ENCODE data around the gene LEF1.

LEF1 gene

GRCh38 chr4:108142870-108143269, 25.9 kb downstream of the LEF1 start:
- Histone ChIP-seq H3K27me3 (peaks cover 84% of the 10 kb centered on the region), H3K4me3 (ENCODE audit: low read depth, low read length) (no peak overlapping the region)

GRCh38 chr4:108141213-108141950, 27.4 kb downstream of the LEF1 start:
- Histone ChIP-seq H3K9me3 (no peaks in the 10 kb centered on the region), H3K4me3 (ENCODE audit: low read depth, low read length) (no peak overlapping the region), H3K36me3 (no peaks in the 10 kb centered on the region), H3K27me3 (peaks cover 84% of the 10 kb centered on the region), H3K4me1 (no peaks in the 10 kb centered on the region)
- no peak for TF ChIP-seq CTCF (IDR thresholded peaks at IDR 0.05; ENCODE audit: low read depth, low read length)
- no peak for DNase-seq

More at GRCh38 chr4:108142870-108143269, 25.9 kb downstream of the LEF1 start:
- Histone ChIP-seq H3K36me3 (no peaks in the 10 kb centered on the region), H3K4me1 (no peaks in the 10 kb centered on the region), H3K9me3 (no peaks in the 10 kb centered on the region)
- TF ChIP-seq CTCF (IDR thresholded peaks at IDR 0.05; ENCODE audit: low read depth, low read length), result no peak
- DNase-seq, result no peak

DNA sequence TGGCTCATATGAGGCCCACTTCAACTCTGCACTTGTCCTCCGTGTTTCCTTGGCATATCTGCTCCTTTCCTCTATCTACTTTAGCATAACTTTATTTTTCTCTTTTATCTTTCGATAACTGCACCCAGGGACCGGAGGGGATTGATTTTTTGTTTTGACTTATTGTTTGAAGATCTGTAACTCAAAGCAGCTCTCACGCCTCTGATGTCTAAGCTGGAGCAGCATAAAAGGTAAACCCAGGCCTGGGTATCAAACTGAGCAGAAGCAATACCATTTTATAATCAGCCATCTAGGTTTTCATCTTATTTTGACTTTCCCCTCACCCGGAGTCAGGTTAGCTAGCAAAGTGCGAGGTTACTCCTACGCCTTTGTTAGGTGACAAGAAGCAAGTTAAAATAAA, 28.4 kb downstream of the LEF1 start:
- Histone ChIP-seq H3K4me1 (no peaks in the 10 kb centered on the region), H3K9me3 (no peaks in the 10 kb centered on the region), H3K4me3 (ENCODE audit: low read depth, low read length) (no peak overlapping the region), H3K27me3 (peaks cover 74% of the 10 kb centered on the region), H3K36me3 (no peaks in the 10 kb centered on the region)
- TF ChIP-seq CTCF (IDR thresholded peaks at IDR 0.05; ENCODE audit: low read depth, low read length), result no peak
- no peak for DNase-seq

GRCh38 chr4:108139089-108139488, 29.6 kb downstream of the LEF1 start:
- Histone ChIP-seq H3K4me3 (ENCODE audit: low read depth, low read length) (no peak overlapping the region), H3K4me1 (no peaks in the 10 kb centered on the region), H3K9me3 (no peaks in the 10 kb centered on the region), H3K27me3 (peaks cover 75% of the 10 kb centered on the region), H3K36me3 (no peaks in the 10 kb centered on the region)
- no peak for TF ChIP-seq CTCF (IDR thresholded peaks at IDR 0.05; ENCODE audit: low read depth, low read length)
- no peak for DNase-seq

- no peak overlapping the region for H3K4me3 ChIP-seq (ENCODE audit: low read depth, low read length)
- no peaks in the 10 kb centered on the region for H3K4me1 ChIP-seq
- H3K27me3 ChIP-seq, result peaks cover 57% of the 10 kb centered on the region
- no peaks in the 10 kb centered on the region for H3K36me3 ChIP-seq
- DNase-seq, result no peak
- no peaks in the 10 kb centered on the region for H3K9me3 ChIP-seq
- TF ChIP-seq CTCF (IDR thresholded peaks at IDR 0.05; ENCODE audit: low read depth, low read length), result no peak
Measured at GRCh38 chr4:108135549-108136209, 33.1 kb downstream of the LEF1 start.

DNA sequence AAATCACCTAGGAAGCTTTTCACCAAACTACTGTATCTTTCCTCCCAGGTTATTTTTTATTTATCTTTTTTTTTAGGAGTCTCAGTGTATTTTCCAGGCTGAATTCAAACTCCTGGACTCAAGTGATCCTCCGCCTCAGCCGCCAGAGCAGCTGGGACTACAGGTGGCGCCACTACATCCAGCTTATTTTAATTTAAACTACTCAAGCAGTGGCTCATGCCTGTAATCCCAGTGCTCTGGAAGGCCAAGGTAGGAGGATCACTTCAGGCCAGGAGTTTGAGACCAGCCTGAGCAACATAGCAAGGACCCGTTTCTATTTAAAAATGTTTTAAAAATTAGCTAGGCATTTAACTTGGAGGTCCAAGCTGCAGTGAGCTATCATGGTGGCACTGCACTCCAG, 37.8 kb downstream of the LEF1 start:
- TF ChIP-seq CTCF (IDR thresholded peaks at IDR 0.05; ENCODE audit: low read depth, low read length), result peak; percentile 44
- no peaks in the 10 kb centered on the region for H3K4me1 ChIP-seq
- no peaks in the 10 kb centered on the region for H3K9me3 ChIP-seq

More for the DNA sequence above, 37.8 kb downstream of the LEF1 start:
- Histone ChIP-seq H3K27me3 (peaks cover 35% of the 10 kb centered on the region), H3K36me3 (no peaks in the 10 kb centered on the region), H3K4me3 (ENCODE audit: low read depth, low read length) (no peak overlapping the region)
- DNase-seq, result no peak

All from BE2C (cell line).